GM19463 (cell line): ENCODE measurements around the gene ZP1.

Source experiments
- ATAC-seq: cut with Tn5 transposase; IDR thresholded peaks from one replicate; pipeline ENCODE4 v1.9.1; 2021; ENCODE audit warnings: mild to moderate bottlenecking, moderate library complexity; ENCODE audit not compliant: unreplicated experiment

The ZP1 gene

DNA sequence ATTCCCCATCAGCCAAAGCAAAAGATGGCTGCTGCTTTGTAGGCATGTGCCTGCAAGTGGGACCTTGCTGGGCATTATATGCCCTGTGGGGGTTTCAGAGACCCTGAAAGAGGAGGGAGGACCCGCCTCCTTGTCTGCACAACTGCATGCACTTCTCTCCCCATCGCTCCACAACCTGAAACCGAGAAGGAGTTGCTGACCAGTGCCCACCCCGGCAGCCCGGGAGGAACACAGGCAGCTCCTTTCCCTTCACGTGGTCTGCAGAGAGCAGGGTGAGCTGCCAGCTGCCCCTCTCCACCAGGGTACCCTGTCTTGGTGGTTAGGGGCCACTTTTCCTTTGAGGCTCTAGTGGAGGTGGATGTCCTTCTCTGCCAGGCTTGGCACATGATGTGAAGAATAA, 55.6 kb downstream of the ZP1 start:
- no peak for ATAC-seq

DNA sequence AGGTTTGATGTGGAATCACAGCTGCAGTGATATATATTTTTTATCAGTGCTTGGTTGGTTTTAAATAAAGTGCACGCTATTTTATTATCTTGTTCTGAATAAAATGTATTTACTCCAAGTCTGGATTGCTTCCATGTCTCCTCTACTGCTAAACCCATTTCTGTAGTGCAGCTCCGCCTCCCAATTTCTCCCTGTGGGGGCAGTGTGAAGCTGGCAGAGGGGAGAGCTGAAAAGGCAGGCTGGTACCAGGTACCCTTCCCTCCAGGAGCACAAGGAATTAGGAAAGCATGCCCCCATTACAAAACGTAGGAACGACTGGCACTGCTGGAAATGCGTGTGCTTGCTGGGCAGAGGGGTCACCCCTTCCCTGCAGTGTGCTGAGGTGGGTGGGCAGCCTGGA, 56.0 kb downstream of the ZP1 start:
- ATAC-seq: no peak

DNA sequence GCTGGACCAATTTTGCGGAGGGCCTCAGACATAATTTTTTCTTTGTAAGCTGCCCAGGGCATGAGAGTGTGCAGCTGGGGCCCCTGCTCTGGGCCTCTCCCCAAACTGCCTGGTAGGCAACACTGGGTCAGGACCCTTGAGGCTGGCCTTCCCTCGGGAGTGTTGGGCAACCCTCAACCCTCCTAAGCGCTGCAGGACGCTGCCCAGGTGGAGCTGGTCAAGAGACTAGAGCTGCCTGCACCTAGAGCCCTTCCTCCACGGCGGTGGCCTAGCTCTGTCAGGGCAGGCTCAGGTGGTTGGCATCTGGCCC, 56.4 kb downstream of the ZP1 start:
- ATAC-seq: no peak

DNA sequence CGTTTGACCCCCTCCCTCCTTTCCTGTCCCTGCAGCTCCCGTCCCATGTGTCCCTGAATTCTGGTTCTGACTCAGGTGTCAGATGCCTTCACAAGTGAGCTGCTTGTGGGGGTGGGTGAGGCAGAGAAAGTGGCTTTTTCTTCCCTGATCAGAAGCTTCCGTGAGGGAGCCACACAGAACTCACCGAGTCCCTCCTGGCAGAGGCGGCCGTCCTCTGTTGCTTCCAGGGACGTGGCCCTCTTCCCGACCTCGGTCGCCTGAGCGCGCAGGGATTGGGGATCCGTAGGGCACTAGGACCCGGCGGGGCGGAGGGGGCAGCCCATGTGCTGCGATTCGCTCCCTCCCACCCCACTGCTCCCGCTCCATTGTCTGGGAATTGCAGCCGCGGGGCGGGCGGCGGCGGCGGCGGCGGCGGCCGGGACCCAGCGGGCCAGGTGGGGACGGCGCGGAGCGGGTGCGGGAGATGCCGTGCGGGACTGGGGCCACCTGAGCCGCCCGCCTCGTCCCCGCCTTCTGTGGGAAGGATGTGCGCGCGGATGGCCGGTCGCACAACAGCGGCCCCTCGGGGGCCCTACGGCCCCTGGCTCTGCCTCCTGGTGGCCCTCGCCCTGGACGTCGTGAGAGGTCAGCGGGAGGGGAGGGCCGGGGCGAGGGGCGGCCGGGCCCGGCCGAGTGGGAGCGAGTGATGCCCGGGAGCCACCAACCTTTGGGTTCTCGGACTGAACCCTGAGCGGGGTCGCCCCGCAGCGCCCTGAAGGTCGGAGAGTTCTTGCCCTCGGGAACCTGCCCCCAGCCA, 57.0 kb downstream of the ZP1 start, which contains the start of gene TMEM132A:
Gene TMEM132A (plus strand): TSS at position 351 of the 796 bp plus-strand sequence. CDS start 174 bp downstream, at position 525.
- peak; percentile 54 for ATAC-seq
